ENCODE data around the gene TWSG1.

Gene TWSG1

GRCh38 chr18:9334329-9334972, at the start of gene TWSG1:
TWSG1 (plus strand) TSS chr18:9334773; CDS start chr18:9337230, 2,457 bp downstream.
- peak; percentile 91 for DNase-seq (ENCODE audit: low read depth)

GRCh38 chr18:9285604-9286003, 49.0 kb upstream of the TWSG1 start:
- DNase-seq (ENCODE audit: low read depth): peak; percentile 48

- no peak for DNase-seq (ENCODE audit: low read depth)
Measured at GRCh38 chr18:9287036-9287435, 47.5 kb upstream of the TWSG1 start.

GRCh38 chr18:9289698-9290097, 44.9 kb upstream of the TWSG1 start:
- no peak for DNase-seq (ENCODE audit: low read depth)

- no peak for DNase-seq (ENCODE audit: low read depth)
Measured at GRCh38 chr18:9290156-9290555, 44.4 kb upstream of the TWSG1 start.

GRCh38 chr18:9292047-9292446, 42.5 kb upstream of the TWSG1 start:
- no peak for DNase-seq (ENCODE audit: low read depth)

- DNase-seq (ENCODE audit: low read depth): no peak
Measured at GRCh38 chr18:9293948-9294347, 40.6 kb upstream of the TWSG1 start.

GRCh38 chr18:9296233-9297006, 38.2 kb upstream of the TWSG1 start:
- DNase-seq (ENCODE audit: low read depth): no peak

- no peak for DNase-seq (ENCODE audit: low read depth)
Measured at GRCh38 chr18:9297007-9297393, 37.6 kb upstream of the TWSG1 start.

GRCh38 chr18:9304388-9305070, 30.0 kb upstream of the TWSG1 start:
- no peak for DNase-seq (ENCODE audit: low read depth)

GRCh38 chr18:9319333-9319732, 15.2 kb upstream of the TWSG1 start:
- DNase-seq (ENCODE audit: low read depth): peak; percentile 16

- DNase-seq (ENCODE audit: low read depth): peak; percentile 94
Measured at GRCh38 chr18:9321017-9321452, 13.5 kb upstream of the TWSG1 start.

- peak; percentile 31 for DNase-seq (ENCODE audit: low read depth)
Measured at GRCh38 chr18:9321736-9322135, 12.8 kb upstream of the TWSG1 start.

GRCh38 chr18:9322744-9323143, 11.8 kb upstream of the TWSG1 start:
- no peak for DNase-seq (ENCODE audit: low read depth)

- DNase-seq (ENCODE audit: low read depth): peak; percentile 92
Measured at GRCh38 chr18:9323750-9324445, 10.7 kb upstream of the TWSG1 start.

GRCh38 chr18:9325716-9326115, 8.9 kb upstream of the TWSG1 start:
- peak; percentile 37 for DNase-seq (ENCODE audit: low read depth)

- DNase-seq (ENCODE audit: low read depth): no peak
Measured at GRCh38 chr18:9328776-9329175, 5.8 kb upstream of the TWSG1 start.

GRCh38 chr18:9329471-9329870, 5.1 kb upstream of the TWSG1 start:
- DNase-seq (ENCODE audit: low read depth): no peak

- DNase-seq (ENCODE audit: low read depth): no peak
Measured at GRCh38 chr18:9330419-9330818, 4.2 kb upstream of the TWSG1 start.

- no peak for DNase-seq (ENCODE audit: low read depth)
Measured at GRCh38 chr18:9333441-9334328, 888 bp upstream of the TWSG1 start.

- peak; percentile 41 for DNase-seq (ENCODE audit: low read depth)
Measured at GRCh38 chr18:9334973-9335696, 562 bp downstream of the TWSG1 start.
